ENCODE results near the gene MGLL.

Gene MGLL

DNA sequence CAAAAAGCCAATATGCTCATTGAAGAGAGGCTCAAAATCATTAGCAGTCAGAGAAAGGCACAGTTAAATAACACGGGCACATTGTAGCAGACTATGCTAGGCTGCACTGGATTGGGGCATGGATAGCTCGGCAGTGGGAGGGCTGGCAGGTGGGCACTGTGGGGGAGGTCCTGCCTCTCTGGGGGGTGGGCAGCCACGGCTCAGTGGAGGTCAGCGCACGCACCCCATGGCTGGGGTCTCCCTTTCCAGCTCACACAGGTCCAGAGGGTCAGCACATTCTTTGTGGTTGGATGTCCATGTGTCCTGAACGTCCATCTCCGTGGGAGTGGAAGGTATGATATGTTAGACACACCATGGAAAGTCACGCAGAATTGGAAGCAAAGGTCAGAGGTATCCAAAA, 18.4 kb upstream of the MGLL start:
- no peak overlapping the region for H3K4me3 ChIP-seq (ENCODE audit: control insufficient read depth, low read depth, low read length)
- DNase-seq (ENCODE audit: low read depth), result no peak
- TF ChIP-seq, protein P1, sequence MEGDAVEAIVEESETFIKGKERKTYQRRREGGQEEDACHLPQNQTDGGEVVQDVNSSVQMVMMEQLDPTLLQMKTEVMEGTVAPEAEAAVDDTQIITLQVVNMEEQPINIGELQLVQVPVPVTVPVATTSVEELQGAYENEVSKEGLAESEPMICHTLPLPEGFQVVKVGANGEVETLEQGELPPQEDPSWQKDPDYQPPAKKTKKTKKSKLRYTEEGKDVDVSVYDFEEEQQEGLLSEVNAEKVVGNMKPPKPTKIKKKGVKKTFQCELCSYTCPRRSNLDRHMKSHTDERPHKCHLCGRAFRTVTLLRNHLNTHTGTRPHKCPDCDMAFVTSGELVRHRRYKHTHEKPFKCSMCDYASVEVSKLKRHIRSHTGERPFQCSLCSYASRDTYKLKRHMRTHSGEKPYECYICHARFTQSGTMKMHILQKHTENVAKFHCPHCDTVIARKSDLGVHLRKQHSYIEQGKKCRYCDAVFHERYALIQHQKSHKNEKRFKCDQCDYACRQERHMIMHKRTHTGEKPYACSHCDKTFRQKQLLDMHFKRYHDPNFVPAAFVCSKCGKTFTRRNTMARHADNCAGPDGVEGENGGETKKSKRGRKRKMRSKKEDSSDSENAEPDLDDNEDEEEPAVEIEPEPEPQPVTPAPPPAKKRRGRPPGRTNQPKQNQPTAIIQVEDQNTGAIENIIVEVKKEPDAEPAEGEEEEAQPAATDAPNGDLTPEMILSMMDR (IDR thresholded peaks at IDR 0.05; ENCODE audit: control insufficient read depth, insufficient read depth, low read depth, low read length, missing control alignments), result no peak

DNA sequence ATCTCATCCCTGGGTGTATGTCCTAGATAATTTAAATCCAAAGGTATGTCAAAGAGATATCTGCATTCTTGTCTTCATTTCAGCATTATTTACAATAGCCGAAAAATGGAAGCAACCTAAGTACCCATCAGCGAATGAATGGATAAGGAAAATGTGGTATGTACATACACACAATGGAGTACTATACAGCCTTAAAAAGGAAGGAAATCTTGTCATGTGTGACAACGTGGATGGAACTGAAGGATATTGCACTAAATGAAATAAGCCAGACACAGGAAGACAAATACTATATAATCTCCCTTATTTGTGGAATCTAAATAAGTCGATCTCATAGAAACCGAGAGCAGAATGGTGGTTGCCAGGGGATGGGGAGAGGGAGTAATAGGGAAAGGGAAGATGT, 16.8 kb upstream of the MGLL start:
- DNase-seq (ENCODE audit: low read depth), result no peak
- no peak overlapping the region for H3K4me3 ChIP-seq (ENCODE audit: control insufficient read depth, low read depth, low read length)
- TF ChIP-seq, protein P1 (IDR thresholded peaks at IDR 0.05; ENCODE audit: control insufficient read depth, insufficient read depth, low read depth, low read length, missing control alignments), result no peak

DNA sequence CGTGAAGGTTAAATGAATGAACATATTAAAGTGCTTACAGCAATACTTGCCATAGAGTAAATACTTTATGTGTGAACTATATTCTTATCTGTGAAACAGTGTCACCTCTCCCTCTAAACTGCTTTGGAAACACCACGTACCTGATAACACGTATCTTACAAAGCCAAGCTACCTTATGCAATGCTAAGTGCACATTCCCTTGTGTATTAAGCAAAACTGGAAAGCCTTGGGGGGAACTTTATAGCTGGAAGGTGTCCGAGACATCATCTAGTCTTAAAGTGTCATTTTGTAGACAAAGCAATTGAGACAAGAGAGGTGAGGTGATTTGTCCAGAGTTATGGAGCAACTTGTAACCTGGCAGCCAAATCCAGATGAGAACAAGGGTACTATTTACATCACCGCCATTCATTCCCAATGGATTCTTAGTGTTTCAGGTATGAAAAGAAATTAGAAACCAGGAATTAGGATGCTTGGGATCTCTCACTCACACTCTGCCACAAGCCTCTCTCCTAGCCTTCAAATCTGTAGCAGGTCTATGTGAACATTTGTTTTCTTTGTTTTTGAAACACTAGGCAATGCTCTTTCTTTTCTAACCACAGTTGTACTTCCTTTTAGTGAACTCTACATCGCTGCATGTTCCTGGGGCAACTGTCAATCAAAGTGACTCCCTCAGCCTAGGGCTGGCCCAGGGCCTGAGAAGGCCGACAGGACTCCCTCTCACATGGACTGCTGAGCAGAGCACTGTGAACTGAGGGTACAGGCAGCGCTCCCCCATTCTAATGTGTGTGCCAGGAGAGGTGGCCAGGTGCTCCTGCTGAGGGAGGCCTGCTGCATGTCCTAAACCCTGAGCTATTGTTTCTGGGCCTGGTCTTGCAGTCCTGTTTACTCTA, 13.9 kb upstream of the MGLL start:
- TF ChIP-seq, protein P1 (IDR thresholded peaks at IDR 0.05; ENCODE audit: control insufficient read depth, insufficient read depth, low read depth, low read length, missing control alignments), result no peak

DNA sequence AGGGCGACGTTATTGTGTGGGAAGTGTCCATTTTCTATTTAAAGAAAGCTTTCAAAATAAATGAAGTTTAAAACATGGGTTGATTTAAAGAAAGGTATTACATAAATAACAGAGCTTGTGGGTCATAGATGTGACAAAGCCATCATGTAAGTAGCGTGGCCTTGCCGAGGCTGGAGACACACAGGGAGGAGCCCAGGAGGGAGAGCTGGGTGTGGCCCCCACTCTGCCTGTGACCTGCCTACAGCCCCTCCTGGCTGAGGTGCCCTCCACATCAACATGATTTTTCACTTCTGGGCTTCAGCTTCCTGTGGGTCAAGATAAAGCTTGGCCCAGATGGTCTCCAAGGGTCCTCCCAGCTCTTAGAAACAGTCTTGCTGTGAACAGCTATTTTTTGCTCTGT, 12.5 kb upstream of the MGLL start:
- DNase-seq (ENCODE audit: low read depth), result no peak
- TF ChIP-seq, protein P1 (IDR thresholded peaks at IDR 0.05; ENCODE audit: control insufficient read depth, insufficient read depth, low read depth, low read length, missing control alignments), result no peak
- no peak overlapping the region for H3K4me3 ChIP-seq (ENCODE audit: control insufficient read depth, low read depth, low read length)

More for the DNA sequence above, 13.9 kb upstream of the MGLL start:
- no peak for DNase-seq (ENCODE audit: low read depth)
- H3K4me3 ChIP-seq (ENCODE audit: control insufficient read depth, low read depth, low read length), result no peak overlapping the region

DNA sequence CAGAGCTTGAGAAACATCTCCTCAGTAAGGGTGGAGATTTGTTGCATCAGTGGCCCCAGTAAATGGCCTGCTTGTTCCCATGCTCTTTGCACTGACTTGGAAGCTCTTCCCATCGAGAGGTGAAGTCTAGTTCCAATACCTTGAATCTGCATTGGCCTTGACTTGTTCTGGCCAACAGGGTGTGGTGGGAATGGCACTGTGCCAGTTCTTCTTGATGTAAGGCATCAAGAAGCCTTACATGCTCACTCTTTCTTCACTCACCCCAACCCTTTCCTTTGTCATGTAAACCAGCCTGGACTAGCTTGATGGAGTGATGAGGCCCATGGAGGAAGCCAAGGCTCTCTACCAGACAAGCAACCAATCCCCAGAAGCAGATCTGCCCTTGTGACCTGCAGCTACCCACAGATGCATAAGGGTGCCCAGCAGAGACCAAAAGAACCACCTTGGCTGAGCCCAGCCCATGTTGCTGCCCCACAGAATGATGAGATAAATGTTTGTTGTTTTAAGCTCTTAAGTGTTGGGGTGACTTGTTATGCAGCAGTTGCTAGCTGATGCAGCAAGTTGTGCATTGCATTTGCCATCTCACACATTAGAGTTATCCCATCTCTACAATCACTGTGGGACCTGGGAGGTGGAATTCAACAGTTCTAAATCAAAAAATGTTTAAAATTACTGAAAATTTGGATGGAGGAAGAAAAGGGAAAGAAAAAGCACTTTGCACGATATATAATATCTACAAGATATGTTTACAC, 11.1 kb upstream of the MGLL start:
- H3K4me3 ChIP-seq (ENCODE audit: control insufficient read depth, low read depth, low read length), result no peak overlapping the region
- TF ChIP-seq, protein P1 (IDR thresholded peaks at IDR 0.05; ENCODE audit: control insufficient read depth, insufficient read depth, low read depth, low read length, missing control alignments), result no peak
- no peak for DNase-seq (ENCODE audit: low read depth)

DNA sequence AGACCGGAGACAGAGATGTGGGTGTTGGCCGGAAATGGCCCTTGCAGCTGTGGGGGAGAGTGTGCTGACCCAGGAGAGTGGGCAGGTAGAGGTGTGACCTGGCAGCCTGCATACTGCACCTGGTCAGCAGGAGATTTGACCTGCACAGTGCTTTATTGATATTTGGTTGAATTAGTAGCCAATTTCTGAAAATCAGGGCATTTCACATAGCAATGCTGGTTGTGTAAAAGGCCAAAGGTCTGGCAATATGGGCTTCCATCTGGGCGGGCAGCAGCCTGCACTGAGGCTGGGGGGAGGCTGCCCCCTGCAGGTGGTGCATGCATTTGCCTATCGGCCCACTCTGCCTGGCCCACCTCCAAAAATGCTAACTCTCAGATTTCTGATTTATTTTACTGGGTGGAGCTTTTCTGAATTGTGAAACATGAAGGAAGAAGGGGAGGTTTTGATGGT, 9.4 kb upstream of the MGLL start:
- TF ChIP-seq, protein P1 (IDR thresholded peaks at IDR 0.05; ENCODE audit: control insufficient read depth, insufficient read depth, low read depth, low read length, missing control alignments), result peak; percentile 68
- no peak for DNase-seq (ENCODE audit: low read depth)
- H3K4me3 ChIP-seq (ENCODE audit: control insufficient read depth, low read depth, low read length), result no peak overlapping the region

All from AG09309 (cell line).